ENCODE measurements around the gene ZBTB2.
"Not testable (repeated sequence)": the region's sequence is repeated elsewhere in the genome, so short reads cannot be mapped to it uniquely, and the experiment has no call there.

ZBTB2 gene

GRCh38 chr6:151325075-151326050 lies 66.0 kb downstream of the ZBTB2 start:
- DNase-seq, result peak; percentile 72

- DNase-seq, result no peak
These were observed 66.9 kb downstream of the ZBTB2 start for GRCh38 chr6:151324488-151324825.

GRCh38 chr6:151323791-151324487 lies 67.4 kb downstream of the ZBTB2 start:
- peak; percentile 79 for DNase-seq

GRCh38 chr6:151322570-151322969 lies 68.8 kb downstream of the ZBTB2 start:
- DNase-seq, result peak; percentile 10

GRCh38 chr6:151321438-151321837 lies 69.9 kb downstream of the ZBTB2 start:
- no peak for DNase-seq

- no peak for DNase-seq
These were observed 71.2 kb downstream of the ZBTB2 start for GRCh38 chr6:151320140-151320539.

- no peak for DNase-seq
These were observed 73.4 kb downstream of the ZBTB2 start for GRCh38 chr6:151317995-151318365.

- no peak for DNase-seq
These were observed 74.0 kb downstream of the ZBTB2 start for GRCh38 chr6:151317103-151317994.

GRCh38 chr6:151315661-151316060 lies 75.7 kb downstream of the ZBTB2 start:
- DNase-seq, result not testable (repeated sequence)

All from NCI-H69 (cell line).